Measurements from ENCODE around the gene RNF150.

The RNF150 gene

DNA sequence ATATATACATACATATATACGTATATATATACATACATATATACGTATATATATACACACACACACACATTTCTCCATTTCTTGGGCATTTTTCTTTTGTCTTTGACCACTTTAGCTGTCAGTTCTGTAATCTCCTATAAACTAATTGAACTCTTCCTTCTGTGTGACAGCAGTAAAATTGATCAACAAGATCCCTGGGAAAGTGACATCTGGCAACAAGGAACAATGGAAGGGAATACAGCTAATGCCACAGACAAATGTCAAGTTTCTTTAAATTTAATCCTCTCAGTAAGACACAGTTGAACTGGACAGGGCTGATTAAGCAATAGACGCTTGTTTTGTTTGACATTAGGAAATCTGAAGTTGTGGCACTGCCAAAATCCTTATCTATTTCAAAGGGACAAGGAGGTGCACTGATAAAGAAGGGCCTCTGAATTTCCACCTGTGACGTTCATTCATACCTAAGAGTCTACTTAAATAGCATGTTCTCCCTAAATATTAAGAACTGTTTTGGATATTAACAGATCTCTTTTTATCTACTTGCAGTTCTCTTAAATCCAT is 126.9 kb downstream of the RNF150 start:
- Histone ChIP-seq H3K9ac (ENCODE audit: low read depth, low read length, poor library complexity, severe bottlenecking) (no peak overlapping the region), H4K20me1 (ENCODE audit: insufficient read depth, low read length, poor library complexity, severe bottlenecking) (no peaks in the 10 kb centered on the region), H3K9me2 (replicated peaks; ENCODE audit: low read depth, low read length) (no peaks in the 10 kb centered on the region), H3K9me3 (ENCODE audit: insufficient read depth, low read depth, low read length) (no peaks in the 10 kb centered on the region), H3K79me2 (ENCODE audit: insufficient read depth, low read length) (no peaks in the 10 kb centered on the region), H2AFZ (ENCODE audit: low read length) (no peak overlapping the region), H3K36me3 (ENCODE audit: insufficient read depth, low read length) (no peaks in the 10 kb centered on the region), H3K27me3 (ENCODE audit: insufficient read depth, low read length, poor library complexity, severe bottlenecking) (no peaks in the 10 kb centered on the region), H3K4me1 (ENCODE audit: insufficient read depth, low read length, poor library complexity, severe bottlenecking) (no peaks in the 10 kb centered on the region), H3K4me3 (ENCODE audit: low read length, poor library complexity, severe bottlenecking) (no peak overlapping the region), H3F3A (ENCODE audit: low read depth) (no peaks in the 10 kb centered on the region), H3K4me2 (ENCODE audit: low read depth, low read length, poor library complexity, severe bottlenecking) (no peak overlapping the region)
- TF ChIP-seq, protein P1, sequence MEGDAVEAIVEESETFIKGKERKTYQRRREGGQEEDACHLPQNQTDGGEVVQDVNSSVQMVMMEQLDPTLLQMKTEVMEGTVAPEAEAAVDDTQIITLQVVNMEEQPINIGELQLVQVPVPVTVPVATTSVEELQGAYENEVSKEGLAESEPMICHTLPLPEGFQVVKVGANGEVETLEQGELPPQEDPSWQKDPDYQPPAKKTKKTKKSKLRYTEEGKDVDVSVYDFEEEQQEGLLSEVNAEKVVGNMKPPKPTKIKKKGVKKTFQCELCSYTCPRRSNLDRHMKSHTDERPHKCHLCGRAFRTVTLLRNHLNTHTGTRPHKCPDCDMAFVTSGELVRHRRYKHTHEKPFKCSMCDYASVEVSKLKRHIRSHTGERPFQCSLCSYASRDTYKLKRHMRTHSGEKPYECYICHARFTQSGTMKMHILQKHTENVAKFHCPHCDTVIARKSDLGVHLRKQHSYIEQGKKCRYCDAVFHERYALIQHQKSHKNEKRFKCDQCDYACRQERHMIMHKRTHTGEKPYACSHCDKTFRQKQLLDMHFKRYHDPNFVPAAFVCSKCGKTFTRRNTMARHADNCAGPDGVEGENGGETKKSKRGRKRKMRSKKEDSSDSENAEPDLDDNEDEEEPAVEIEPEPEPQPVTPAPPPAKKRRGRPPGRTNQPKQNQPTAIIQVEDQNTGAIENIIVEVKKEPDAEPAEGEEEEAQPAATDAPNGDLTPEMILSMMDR (conservative IDR thresholded peaks at IDR 0.05; ENCODE audit: low read length): no peak
- no peak for TF ChIP-seq EZH2phosphoT487 (IDR thresholded peaks at IDR 0.05; ENCODE audit: borderline replicate concordance)

DNA sequence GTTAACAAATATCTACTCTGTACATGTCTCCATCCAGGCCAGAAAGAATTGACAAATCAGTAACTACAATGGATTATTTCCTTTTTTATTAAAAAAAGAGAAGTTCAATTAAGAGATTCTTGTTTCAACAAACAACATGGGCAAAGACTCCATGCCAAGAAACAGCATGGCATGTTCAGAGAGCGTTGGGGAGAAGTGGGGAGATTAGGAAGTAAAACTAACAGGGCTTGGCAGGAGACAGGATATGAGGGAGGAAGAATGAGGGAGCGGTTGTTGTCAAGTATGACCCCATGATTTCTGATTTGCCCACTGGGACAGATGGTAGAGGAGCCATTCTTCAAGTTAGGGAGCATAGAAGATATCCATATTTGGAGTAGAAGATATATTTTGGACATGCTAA is 128.4 kb downstream of the RNF150 start:
- Histone ChIP-seq H3K27me3 (ENCODE audit: insufficient read depth, low read length, poor library complexity, severe bottlenecking) (no peaks in the 10 kb centered on the region), H4K20me1 (ENCODE audit: insufficient read depth, low read length, poor library complexity, severe bottlenecking) (no peaks in the 10 kb centered on the region), H3K36me3 (ENCODE audit: insufficient read depth, low read length) (no peaks in the 10 kb centered on the region), H3K9me3 (ENCODE audit: insufficient read depth, low read depth, low read length) (no peaks in the 10 kb centered on the region), H3K4me2 (ENCODE audit: low read depth, low read length, poor library complexity, severe bottlenecking) (no peak overlapping the region), H2AFZ (ENCODE audit: low read length) (no peak overlapping the region), H3F3A (ENCODE audit: low read depth) (no peaks in the 10 kb centered on the region), H3K79me2 (ENCODE audit: insufficient read depth, low read length) (no peaks in the 10 kb centered on the region), H3K4me3 (ENCODE audit: low read length, poor library complexity, severe bottlenecking) (no peak overlapping the region), H3K9ac (ENCODE audit: low read depth, low read length, poor library complexity, severe bottlenecking) (no peak overlapping the region), H3K9me2 (replicated peaks; ENCODE audit: low read depth, low read length) (no peaks in the 10 kb centered on the region), H3K4me1 (ENCODE audit: insufficient read depth, low read length, poor library complexity, severe bottlenecking) (no peaks in the 10 kb centered on the region)
- no peak for TF ChIP-seq EZH2phosphoT487 (IDR thresholded peaks at IDR 0.05; ENCODE audit: borderline replicate concordance)
- TF ChIP-seq, protein P1 (conservative IDR thresholded peaks at IDR 0.05; ENCODE audit: low read length): no peak

DNA sequence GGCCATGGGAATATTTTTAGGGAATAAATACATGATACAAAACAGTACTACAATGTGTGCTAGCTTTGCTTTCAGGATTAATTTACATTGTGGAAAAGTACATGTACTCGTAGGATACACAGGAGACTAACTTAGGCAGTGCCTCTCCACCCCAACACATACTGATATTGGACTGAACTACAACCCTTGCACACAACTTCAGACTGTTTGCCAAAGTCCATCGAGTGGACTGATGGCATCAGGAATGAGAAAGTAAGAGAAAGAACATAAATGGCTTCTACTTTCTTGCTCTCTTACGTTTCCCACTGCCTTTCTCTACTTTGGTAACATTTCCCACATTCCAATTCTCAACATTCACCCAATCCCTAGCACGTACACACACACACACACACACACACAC is 130.1 kb downstream of the RNF150 start:
- Histone ChIP-seq H2AFZ (ENCODE audit: low read length) (no peak overlapping the region), H3K9me3 (ENCODE audit: insufficient read depth, low read depth, low read length) (no peaks in the 10 kb centered on the region), H3K4me3 (ENCODE audit: low read length, poor library complexity, severe bottlenecking) (no peak overlapping the region), H3K4me2 (ENCODE audit: low read depth, low read length, poor library complexity, severe bottlenecking) (no peak overlapping the region), H3K9ac (ENCODE audit: low read depth, low read length, poor library complexity, severe bottlenecking) (no peak overlapping the region), H3K4me1 (ENCODE audit: insufficient read depth, low read length, poor library complexity, severe bottlenecking) (no peaks in the 10 kb centered on the region), H4K20me1 (ENCODE audit: insufficient read depth, low read length, poor library complexity, severe bottlenecking) (no peaks in the 10 kb centered on the region), H3K9me2 (replicated peaks; ENCODE audit: low read depth, low read length) (no peaks in the 10 kb centered on the region), H3K79me2 (ENCODE audit: insufficient read depth, low read length) (no peaks in the 10 kb centered on the region), H3F3A (ENCODE audit: low read depth) (no peaks in the 10 kb centered on the region), H3K36me3 (ENCODE audit: insufficient read depth, low read length) (no peaks in the 10 kb centered on the region), H3K27me3 (ENCODE audit: insufficient read depth, low read length, poor library complexity, severe bottlenecking) (no peaks in the 10 kb centered on the region)
- no peak for TF ChIP-seq EZH2phosphoT487 (IDR thresholded peaks at IDR 0.05; ENCODE audit: borderline replicate concordance)
- TF ChIP-seq, protein P1 (conservative IDR thresholded peaks at IDR 0.05; ENCODE audit: low read length): no peak
